B cell (primary cell): ENCODE measurements around the gene XXYLT1. TPM values are rescaled to one million over a fixed set of nuclear protein-coding genes. Genes with fewer than 3 reads are reported as not detected.

ENCODE experiments used
- ATAC-seq: fragments of 200-7000 bp; cut with Tn5 transposase; one replicate; pipeline ENCODE4 v1.10.0; 2021; ENCODE audit warnings: low read depth, mild to moderate bottlenecking, moderate number of reproducible peaks, moderate library complexity
- CTCF ChIA-PET: fragments of 350-600 bp; sonication (Branson Sonifier 250); formaldehyde crosslinking; loops from one replicate; lab custom pipeline; 2021; ENCODE audit warnings: antibody characterized with exemption, inconsistent platforms; lab: Charles Lee
- POLR2A ChIA-PET: fragments of 350-600 bp; sonication (Branson Sonifier 250); formaldehyde crosslinking; loops from one replicate; lab custom pipeline; 2021; ENCODE audit warnings: antibody characterized with exemption; lab: Charles Lee
- DNase-seq: peaks from one replicate; pipeline ENCODE4 v3.0.0; 2013
- H2AFZ ChIP-seq: 2 replicates; pipeline ENCODE4 v1.6.1; 2012; ENCODE audit warnings: mild to moderate bottlenecking, low read depth, low read length; ENCODE audit not compliant: insufficient read depth, poor library complexity, severe bottlenecking
- H3K27ac ChIP-seq, 2 donors: 1 replicate in 1 of 2; 2 replicates in 1 of 2; pipeline ENCODE4 v1.5.1; 2012 to 2013; ENCODE audit warnings: low read length in 2 of 2, mild to moderate bottlenecking in 2 of 2, moderate library complexity in 1 of 2
- H3K27me3 ChIP-seq, 4 experiments: fragments of 200-600 bp in 1 of 4; sonication (generic) in 1 of 4; replicated peaks in 1 of 4; 1 replicate in 2 of 4; 2 replicates in 2 of 4; pipeline versions ENCODE4 v1.6.1 to v1.7.0; 2013 to 2016; ENCODE audit warnings: low read length in 3 of 4, mild to moderate bottlenecking in 2 of 4, mixed read lengths in 1 of 4, moderate library complexity in 1 of 4; ENCODE audit not compliant: insufficient read depth in 4 of 4, control insufficient read depth in 3 of 4; ENCODE audit errors: control extremely low read depth in 1 of 4
- H3K36me3 ChIP-seq, 2 experiments: replicated peaks in 1 of 2; 1 replicate in 1 of 2; 2 replicates in 1 of 2; pipeline versions ENCODE4 v1.6.1 to v1.7.1; 2013; ENCODE audit warnings: low read length in 1 of 2; ENCODE audit not compliant: insufficient read depth in 2 of 2, control insufficient read depth in 1 of 2; ENCODE audit errors: control extremely low read depth in 1 of 2, extremely low read depth in 1 of 2
- H3K4me1 ChIP-seq, 2 donors: fragments of 200-600 bp in 1 of 2; sonication (generic) in 1 of 2; 1 replicate in 1 of 2; 2 replicates in 1 of 2; pipeline versions ENCODE4 v1.5.1 to v1.6.1; 2013 to 2017; ENCODE audit warnings: low read length in 2 of 2; ENCODE audit not compliant: control insufficient read depth in 2 of 2, insufficient read depth in 2 of 2
- H3K4me2 ChIP-seq: replicated peaks from 2 replicates; pipeline ENCODE3; 2012; ENCODE audit warnings: mild to moderate bottlenecking, low read depth, low read length; ENCODE audit not compliant: poor library complexity, severe bottlenecking
- H3K4me3 ChIP-seq, 5 experiments: fragments of 200-600 bp in 1 of 5; sonication (generic) in 1 of 5; 1 replicate in 3 of 5; 2 replicates in 2 of 5; pipeline versions ENCODE4 v1.5.1 to v1.7.0; 2011 to 2016; ENCODE audit warnings: low read length in 4 of 5, mild to moderate bottlenecking in 4 of 5, low read depth in 2 of 5, control low read depth in 1 of 5, moderate library complexity in 1 of 5; ENCODE audit not compliant: insufficient read depth in 1 of 5; ENCODE audit errors: control extremely low read depth in 1 of 5, extremely low read depth in 1 of 5
- H3K79me2 ChIP-seq: fragments of 200-600 bp; sonication (generic); one replicate; pipeline ENCODE4 v1.6.0; 2016; ENCODE audit warnings: low read length; ENCODE audit not compliant: control insufficient read depth, insufficient read depth
- H3K9ac ChIP-seq: fragments of 200-600 bp; sonication (generic); 2 replicates; pipeline ENCODE4 v1.6.1; 2017; ENCODE audit warnings: mild to moderate bottlenecking, low read length, moderate library complexity
- H3K9me3 ChIP-seq, 3 donors: one replicate each; pipeline versions ENCODE4 v1.6.1 to v1.7.1; 2013; ENCODE audit warnings: low read length in 2 of 3; ENCODE audit not compliant: control insufficient read depth in 2 of 3, insufficient read depth in 1 of 3; ENCODE audit errors: control extremely low read depth in 1 of 3
- H4K20me1 ChIP-seq: 2 replicates; pipeline ENCODE4 v1.6.0; 2012; ENCODE audit warnings: mild to moderate bottlenecking, low read length; ENCODE audit not compliant: insufficient read depth, control insufficient read depth, poor library complexity, severe bottlenecking
- H3K27ac Mint-ChIP-seq: one replicate; pipeline ENCODE4 v1.8.0; 2021; ENCODE audit warnings: mixed read lengths
- H3K27me3 Mint-ChIP-seq: one replicate; pipeline ENCODE4 v1.8.0; 2021; ENCODE audit warnings: mixed read lengths
- H3K4me1 Mint-ChIP-seq: one replicate; pipeline ENCODE4 v1.8.0; 2021; ENCODE audit warnings: mixed read lengths
- H3K4me3 Mint-ChIP-seq: one replicate; pipeline ENCODE4 v1.8.0; 2021; ENCODE audit warnings: mixed read lengths
- H3K9me3 Mint-ChIP-seq: one replicate; pipeline ENCODE4 v1.8.0; 2022; ENCODE audit warnings: mixed read lengths; ENCODE audit not compliant: insufficient read depth
- EZH2 ChIP-seq: IDR thresholded peaks from 2 replicates; pipeline ENCODE4 v1.6.1; 2012; ENCODE audit warnings: borderline replicate concordance, low read depth, mild to moderate bottlenecking, moderate library complexity, low read length; ENCODE audit not compliant: insufficient read depth, poor library complexity, severe bottlenecking
- WGBS: methylation state at CpG from one replicate; pipeline ENCODE4 v1.1.5; 2013; ENCODE audit warnings: missing lambda C conversion rate; ENCODE audit not compliant: insufficient coverage; 5-methylcytosine and 5-hydroxymethylcytosine counted together
- intact Hi-C: fragments of 100-400 bp; cut with micrococcal nuclease; formaldehyde crosslinking; loops from one replicate; pipeline ENCODE4 v1.10.0; 2022
- polyA plus RNA-seq: library from polyadenylated mRNA; depleted of rRNA; stranded (reverse); fragments of >200 nt; gene quantifications from 2 replicates; pipeline ENCODE4 v1.2.3, GENCODE V29; 2012
- total RNA-seq, 2 donors: library from RNA; stranded (reverse); fragments of 120-200 nt in 1 of 2; gene quantifications; 1 replicate in 1 of 2; 2 replicates in 1 of 2; pipeline versions ENCODE4 v1.2.3 to v1.2.4, GENCODE V29; 2013 to 2022
- TF ChIP-seq, protein P1 (sequence below): fragments of 200-600 bp; IDR thresholded peaks from one replicate; pipeline ENCODE4 v1.8.0; 2022; ENCODE audit warnings: antibody characterized with exemption, mild to moderate bottlenecking

Gene XXYLT1
- total and polyA plus RNA-seq, 2 donors (not counting 1 experiment from before 2014, with no cell fraction given) = 2.6 to 11.2 TPM

- H3K36me3 ChIP-seq = no peaks in the 10 kb centered on the region
- peak overlapping the region in 2 of 5 experiments; percentile 39 to 53 for H3K4me3 ChIP-seq
- H3K79me2 ChIP-seq = no peaks in the 10 kb centered on the region
- WGBS = 32% methylated on average over 10 of the region's 11 CpGs
- Mint-ChIP-seq H3K27ac (peak overlapping the region; percentile 90), H3K4me3 (peak overlapping the region; percentile 75), H3K9me3 (no peaks in the 10 kb centered on the region), H3K4me1 (peaks cover 68% of the 10 kb centered on the region), H3K27me3 (no peaks in the 10 kb centered on the region)
- H3K4me2 ChIP-seq = peak overlapping the region; percentile 66
- H2AFZ ChIP-seq = peak overlapping the region; percentile 59
- no peaks in the 10 kb centered on the region for H3K27me3 ChIP-seq
- peaks cover 37 to 52% of the 10 kb centered on the region in 2 donors for H3K4me1 ChIP-seq
- peak overlapping the region; percentile 61 for H3K9ac ChIP-seq
- intact Hi-C loops = loop anchor here (1.0 to 5.0 kb wide), 4 partner anchors 17 to 445 kb away; partner anchors contain the start of gene FAM43A
- peak overlapping the region; percentile 49 to 55 for H3K27ac ChIP-seq
- ChIA-PET POLR2A (interaction anchor here (0.5 to 1.9 kb wide), 9 partner anchors 16 to 458 kb away, joined by 3 to 12 read pairs (median 4); no protein-coding TSS in a partner anchor), CTCF (interaction anchor here (0.6 to 3.6 kb wide), 8 partner anchors 18 to 458 kb away, joined by 3 to 14 read pairs (median 6); partner anchors contain the start of gene LSG1)
- no peaks in the 10 kb centered on the region for H4K20me1 ChIP-seq
- ATAC-seq (peak; percentile 88), DNase-seq (peak; percentile 85)
- TF ChIP-seq, protein P1, sequence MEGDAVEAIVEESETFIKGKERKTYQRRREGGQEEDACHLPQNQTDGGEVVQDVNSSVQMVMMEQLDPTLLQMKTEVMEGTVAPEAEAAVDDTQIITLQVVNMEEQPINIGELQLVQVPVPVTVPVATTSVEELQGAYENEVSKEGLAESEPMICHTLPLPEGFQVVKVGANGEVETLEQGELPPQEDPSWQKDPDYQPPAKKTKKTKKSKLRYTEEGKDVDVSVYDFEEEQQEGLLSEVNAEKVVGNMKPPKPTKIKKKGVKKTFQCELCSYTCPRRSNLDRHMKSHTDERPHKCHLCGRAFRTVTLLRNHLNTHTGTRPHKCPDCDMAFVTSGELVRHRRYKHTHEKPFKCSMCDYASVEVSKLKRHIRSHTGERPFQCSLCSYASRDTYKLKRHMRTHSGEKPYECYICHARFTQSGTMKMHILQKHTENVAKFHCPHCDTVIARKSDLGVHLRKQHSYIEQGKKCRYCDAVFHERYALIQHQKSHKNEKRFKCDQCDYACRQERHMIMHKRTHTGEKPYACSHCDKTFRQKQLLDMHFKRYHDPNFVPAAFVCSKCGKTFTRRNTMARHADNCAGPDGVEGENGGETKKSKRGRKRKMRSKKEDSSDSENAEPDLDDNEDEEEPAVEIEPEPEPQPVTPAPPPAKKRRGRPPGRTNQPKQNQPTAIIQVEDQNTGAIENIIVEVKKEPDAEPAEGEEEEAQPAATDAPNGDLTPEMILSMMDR = no peak
- TF ChIP-seq EZH2 = no peak
- no peaks in the 10 kb centered on the region for H3K9me3 ChIP-seq
Measured at GRCh38 chr3:195129644-195130492, 141.1 kb downstream of the XXYLT1 start.
